Mesenteric fat pad (tissue), 1 donor: ENCODE data around the gene CYB5R2. TPM values are rescaled to one million over a fixed set of nuclear protein-coding genes. Genes with fewer than 3 reads are reported as not detected.

Experiments used
- DNase-seq: peaks from one replicate; pipeline ENCODE4 v3.0.0-alpha.2; 2020; ENCODE audit warnings: low spot score
- long read RNA-seq: library from polyadenylated mRNA; unstranded; transcript quantifications from one replicate; pipeline ENCODE4 v2.0.0, GENCODE V29; 2020
- total RNA-seq: library from RNA; stranded (reverse); fragmentation: NEBNext Ultra II Directional; extraction: Animal tissue kit (Norgen Biotek cat#: 25700); gene quantifications from one replicate; pipeline ENCODE4 v1.2.1, GENCODE V29; 2021
- donor health status: DM: yes; HTN: yes; CAD: no.

CYB5R2 gene
- total RNA-seq = 4.2 TPM
- long read RNA-seq, partial matches to known transcripts = 2 of 12 reads
- long read RNA-seq, other reads (novel, unspliced or antisense) = 8 of 12 reads

DNA sequence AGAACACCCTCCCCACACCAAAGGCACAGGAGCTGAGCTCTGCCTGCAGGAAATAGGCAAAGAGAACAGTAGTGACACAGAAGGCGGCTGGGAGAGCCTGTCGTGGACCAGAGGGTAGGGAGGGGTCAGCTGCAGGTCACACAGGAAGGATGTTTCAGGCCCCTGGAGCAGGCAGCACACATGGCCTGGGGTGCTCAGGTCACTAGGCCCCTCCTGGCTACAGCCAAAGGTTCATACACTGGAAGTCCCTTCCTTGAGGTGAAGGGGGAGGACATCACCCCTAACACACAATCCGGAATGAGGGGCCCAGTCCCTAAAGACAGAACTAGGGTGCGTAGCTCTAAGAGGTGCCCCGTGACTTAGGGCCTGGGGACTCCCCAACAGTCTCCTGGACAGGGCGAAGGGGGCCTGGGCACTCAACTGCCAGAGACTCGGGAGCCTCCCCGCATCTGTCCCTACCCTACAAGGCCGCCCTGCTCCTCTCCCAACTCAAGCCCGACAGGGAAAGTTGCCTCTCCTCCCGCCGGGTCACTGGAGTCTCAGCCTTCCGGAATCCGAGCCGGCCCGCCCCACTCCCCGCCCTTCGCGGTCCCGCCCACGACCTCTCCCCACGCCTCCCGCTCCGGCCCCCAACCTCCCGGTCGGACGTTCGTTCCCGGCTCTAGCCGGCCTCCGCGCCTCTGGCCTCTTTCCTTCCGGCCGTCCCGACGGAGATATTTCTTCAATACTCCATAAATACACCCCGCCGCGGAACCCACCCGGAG is at the start of gene CYB5R2:
Gene CYB5R2 (minus strand): TSS at position 541 of the 764 bp plus-strand sequence. CDS start 675 bp downstream, outside the sequence.
- peak; percentile 93 for DNase-seq

GRCh38 chr11:7714786-7715185 is 41.5 kb upstream of the CYB5R2 start:
- DNase-seq = no peak

DNA sequence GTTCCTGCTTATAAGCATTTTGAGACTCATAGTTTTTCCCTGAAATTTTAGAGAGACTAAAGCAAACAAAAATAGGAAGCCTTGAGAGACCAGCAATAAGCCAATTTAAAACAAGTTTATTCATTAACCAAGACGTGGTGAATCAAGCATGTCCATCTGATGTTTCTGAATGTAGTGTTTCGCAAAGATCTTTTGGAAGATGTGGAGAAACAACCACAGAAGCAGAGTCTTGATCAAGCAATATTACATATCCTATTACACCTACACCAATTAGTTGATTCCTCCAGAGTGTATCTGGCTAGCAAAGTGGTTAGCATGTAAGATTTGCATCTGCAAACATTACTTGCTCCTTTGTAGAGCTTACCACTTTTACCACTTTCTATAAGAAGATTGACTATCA is 33.1 kb upstream of the CYB5R2 start, which contains the start of gene OVCH2:
Gene OVCH2 (minus strand): TSS at position 101 of the 400 bp plus-strand sequence. CDS start 83 bp downstream, at position 18.
- no peak for DNase-seq

GRCh38 chr11:7703740-7704139 is 30.4 kb upstream of the CYB5R2 start:
- DNase-seq = no peak

DNA sequence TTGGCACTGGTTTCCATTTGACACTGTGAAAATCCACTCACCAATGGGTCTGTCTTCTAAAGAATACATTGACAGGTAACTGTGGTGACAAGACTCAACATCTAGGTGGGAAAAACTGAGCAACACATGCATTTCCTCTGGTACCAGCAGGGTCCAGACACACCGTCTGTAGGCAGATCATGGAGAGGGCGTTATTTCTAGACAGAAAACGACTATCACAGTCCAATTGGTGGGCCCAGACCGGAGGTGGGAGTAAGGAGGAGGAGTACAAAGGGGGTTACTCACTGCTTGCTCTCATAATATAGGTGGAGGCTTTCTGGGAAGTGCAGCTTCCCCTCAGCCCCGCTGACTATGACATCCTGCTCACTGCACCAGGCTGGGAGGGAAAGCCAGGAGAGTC is 23.1 kb upstream of the CYB5R2 start:
- no peak for DNase-seq

DNA sequence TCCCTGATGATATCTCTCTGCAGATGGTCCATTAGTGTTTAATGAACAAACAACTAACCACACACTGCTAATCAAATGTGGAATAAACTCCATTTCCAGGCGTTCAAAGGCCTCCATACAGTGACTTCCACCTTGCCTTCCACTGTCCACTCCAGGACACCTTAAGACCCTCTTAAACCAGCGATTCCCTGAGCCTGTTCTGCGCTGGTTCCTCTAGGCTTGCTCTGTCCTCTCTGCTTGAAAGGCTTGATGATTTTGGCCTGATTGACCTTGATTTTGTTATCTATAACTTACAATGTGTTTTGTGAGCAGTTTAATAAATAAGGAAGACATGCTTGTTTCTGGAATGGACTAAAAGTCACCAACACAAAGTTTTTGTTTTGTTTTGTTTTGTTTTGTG is 20.9 kb upstream of the CYB5R2 start:
- no peak for DNase-seq

DNA sequence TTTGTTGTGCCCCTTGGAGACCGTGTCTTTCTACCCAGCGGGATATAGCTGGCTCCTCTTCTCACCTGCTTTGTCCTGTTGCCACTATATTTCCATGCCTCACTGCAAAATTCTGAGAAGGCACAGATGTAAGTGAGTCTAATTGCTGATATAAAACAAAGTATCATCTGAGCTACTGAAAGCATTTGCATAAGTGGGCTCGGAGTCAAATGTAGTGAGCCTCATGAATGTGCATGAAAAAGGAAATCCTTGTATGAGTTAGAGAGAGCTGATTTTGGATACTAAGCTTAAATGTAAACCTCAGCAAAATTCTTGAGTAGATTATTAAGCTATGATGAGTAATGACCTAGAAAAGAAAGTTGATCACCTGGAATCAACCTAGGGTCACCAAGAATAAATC is 19.1 kb upstream of the CYB5R2 start:
- DNase-seq = no peak

GRCh38 chr11:7691759-7692350 is 18.6 kb upstream of the CYB5R2 start:
- DNase-seq = no peak

DNA sequence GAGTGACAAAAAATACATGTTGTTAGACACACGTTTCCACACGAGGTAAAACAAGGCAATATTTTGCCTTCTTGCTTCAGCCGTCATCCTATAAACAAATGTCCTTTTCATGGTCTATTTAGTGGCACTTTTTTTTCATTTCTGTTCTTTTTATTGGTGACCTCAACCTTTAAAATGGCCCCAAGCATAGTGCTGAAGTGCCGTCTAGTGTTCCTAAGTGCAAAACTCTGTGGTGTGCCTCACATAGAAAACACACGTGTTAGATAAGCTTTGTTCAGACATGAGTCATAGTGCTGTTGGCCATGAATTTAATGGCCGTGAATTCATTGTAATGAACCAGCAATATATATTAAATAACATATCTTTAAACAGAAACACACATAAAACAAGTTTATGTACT is 17.3 kb upstream of the CYB5R2 start:
- no peak for DNase-seq

DNA sequence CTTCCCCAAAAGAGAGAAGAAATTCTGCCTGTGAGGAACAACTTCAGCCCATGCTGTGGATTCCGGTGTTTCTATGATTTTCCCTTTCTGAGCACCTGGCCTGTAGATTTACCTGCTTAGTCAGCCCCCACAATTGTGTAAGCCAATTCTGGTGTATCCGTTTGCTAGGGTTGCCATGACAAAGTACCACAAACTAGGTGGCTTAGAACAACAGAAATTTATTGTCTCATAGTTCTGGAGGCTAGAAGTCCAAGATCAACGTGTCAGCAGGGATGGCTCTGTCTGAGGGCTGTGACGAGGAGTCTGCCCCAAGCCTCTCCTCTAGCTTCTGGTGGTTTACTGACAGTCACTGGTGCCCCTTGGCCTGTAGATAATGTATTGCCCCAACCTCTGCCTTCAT is 15.9 kb upstream of the CYB5R2 start:
- DNase-seq = no peak

GRCh38 chr11:7688238-7688826 is 15.0 kb upstream of the CYB5R2 start:
- DNase-seq = no peak

DNA sequence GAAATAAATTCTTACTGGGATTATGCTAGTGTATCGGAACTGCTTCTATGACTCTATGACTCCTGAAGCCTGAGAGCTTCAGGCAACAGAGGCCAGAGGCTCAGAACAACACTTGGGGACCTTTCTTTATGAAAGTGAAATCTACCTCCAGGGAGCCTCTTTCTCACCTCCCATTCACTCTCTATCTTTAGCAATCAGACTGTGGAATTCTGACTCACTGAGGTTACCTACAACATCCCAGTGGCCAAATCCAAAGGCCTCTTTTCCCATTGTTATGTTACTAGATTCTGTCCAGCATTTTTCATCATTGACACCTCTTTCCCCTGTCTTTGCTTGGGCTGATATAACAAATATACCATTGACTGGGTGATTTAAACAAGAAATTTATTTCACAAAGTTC is 14.1 kb upstream of the CYB5R2 start:
- no peak for DNase-seq

DNA sequence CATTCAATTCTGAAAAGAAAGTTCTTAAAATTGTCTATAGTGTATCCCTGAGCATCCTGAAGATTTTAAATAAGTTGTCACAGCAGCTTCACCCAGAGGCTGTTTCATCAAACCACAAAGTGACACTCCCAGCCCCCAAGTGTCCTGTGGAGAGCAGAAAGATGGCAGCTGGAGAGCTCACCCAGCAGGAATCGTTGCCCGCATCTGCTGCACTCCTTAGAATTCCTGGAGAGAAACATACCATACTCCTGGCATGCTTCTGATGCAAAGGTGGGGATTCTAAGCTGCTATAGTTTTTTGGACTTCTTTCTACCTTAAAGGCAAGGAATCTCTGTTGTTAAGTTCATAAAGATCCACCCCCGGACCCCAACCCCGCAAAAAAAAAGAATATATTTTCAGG is 13.5 kb upstream of the CYB5R2 start:
- no peak for DNase-seq

- no peak for DNase-seq
These were observed 10.3 kb upstream of the CYB5R2 start for GRCh38 chr11:7683571-7683970.

GRCh38 chr11:7677796-7678201 is 4.5 kb upstream of the CYB5R2 start:
- DNase-seq = no peak

GRCh38 chr11:7677071-7677470 is 3.8 kb upstream of the CYB5R2 start:
- no peak for DNase-seq

GRCh38 chr11:7675631-7676030 is 2.3 kb upstream of the CYB5R2 start:
- no peak for DNase-seq

DNA sequence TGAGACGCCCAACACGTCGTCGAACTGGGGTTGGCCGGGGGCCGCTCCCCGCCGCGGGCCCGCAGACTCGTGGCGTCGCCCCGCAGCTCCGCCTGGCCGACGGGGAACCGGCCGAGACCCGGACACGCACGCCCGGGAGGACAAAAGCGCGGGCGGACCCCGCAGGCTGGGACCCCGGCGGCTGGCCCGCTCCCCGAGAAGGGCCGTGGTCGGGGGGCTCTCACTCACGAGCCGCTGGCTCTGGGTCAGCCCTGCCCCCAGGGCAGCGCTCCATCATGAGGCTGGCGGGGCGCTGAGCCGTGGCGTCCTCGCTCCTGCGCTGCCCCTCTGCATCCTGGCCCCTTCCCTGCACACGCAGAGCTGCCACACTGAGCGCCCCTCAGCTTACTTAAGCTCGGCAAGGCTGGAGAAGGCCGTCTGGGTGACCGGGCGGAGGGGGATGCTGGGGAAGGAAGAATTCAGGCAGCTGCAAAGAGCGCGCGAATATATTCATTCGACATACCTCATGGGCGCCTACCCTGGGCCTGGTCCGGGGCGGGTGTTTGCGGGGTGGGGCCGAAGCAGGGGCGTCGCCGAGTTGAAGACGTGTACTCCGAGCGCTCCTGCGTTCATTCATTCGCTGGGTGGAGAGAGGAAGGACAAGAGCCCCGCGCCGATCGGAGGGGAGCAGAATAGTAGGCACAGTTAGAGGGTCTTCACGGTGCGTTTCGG is 579 bp upstream of the CYB5R2 start:
- DNase-seq = no peak

DNA sequence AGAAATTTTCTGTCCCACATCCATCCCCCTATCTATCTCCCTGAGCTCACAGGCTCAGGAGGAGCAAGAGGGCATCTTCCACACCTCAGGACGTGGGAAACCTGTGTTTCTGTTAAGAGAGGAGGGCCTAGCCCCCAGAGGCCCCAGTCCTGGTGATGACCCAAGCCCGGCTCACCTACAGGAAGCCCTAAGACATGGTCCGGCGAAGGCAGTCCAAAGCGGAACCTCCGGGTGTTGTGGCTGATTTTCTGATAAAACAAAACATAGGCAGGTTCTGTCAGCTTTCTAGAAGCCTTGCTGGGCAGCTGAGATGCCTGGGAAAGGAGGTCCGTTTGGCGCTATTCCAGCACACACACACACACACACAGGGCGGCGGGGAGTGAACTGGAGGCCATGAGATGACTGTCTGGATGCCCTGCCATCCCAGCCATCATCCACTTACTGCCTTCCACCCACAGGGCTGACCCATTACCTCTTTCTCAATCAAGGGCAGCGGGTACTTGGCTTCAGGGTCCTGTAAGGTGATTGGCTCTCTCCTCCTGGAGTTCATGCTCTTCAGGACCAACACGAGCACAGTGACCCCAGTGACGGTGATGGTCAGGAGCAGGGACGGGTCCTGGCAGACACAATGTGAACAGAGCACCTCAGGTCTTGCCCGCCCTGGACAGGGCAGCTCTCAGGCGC is 882 bp downstream of the CYB5R2 start:
- no peak for DNase-seq

DNA sequence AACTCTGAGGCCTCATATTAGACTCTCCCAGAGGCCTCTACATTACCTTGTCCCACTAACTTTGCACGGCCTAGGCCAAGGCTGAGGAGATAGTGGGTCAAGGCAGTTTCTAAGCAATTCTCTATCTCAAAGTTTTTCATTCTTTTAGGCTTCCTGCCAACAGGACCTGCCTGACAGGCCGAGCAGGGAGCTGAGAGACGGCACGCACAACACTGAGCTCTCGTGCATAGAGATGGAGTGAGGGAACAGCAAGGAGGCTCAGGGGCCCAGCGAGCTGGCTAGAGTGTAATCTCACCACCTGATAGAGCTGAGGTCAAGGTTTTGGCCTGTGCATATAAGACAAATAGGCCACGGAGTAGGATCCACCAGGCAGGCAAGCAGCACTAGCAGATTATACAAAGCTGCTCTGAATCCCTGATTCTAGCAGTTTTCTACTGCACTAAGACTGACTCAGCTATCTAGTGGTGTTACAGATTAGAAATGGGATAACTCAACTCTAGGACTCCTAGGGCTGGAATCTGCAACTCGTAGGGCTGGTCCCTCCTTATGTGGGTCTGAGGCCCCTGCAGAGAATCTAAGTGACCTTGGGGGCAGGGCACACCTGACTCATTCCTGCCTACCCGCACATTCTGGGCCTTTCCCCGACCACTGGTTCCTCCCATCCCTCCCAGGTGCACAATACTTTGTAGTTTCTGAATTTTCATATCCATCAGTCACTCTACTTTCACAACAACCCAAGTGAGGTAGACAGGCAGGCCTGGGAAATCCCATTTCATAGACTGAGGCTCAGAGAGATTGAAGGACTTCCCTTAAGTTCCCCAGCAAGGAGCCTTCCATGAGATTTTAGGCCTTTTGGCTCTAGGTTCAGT is 1.7 kb downstream of the CYB5R2 start:
- no peak for DNase-seq
